ENCODE results near the gene POLG.

DNA sequence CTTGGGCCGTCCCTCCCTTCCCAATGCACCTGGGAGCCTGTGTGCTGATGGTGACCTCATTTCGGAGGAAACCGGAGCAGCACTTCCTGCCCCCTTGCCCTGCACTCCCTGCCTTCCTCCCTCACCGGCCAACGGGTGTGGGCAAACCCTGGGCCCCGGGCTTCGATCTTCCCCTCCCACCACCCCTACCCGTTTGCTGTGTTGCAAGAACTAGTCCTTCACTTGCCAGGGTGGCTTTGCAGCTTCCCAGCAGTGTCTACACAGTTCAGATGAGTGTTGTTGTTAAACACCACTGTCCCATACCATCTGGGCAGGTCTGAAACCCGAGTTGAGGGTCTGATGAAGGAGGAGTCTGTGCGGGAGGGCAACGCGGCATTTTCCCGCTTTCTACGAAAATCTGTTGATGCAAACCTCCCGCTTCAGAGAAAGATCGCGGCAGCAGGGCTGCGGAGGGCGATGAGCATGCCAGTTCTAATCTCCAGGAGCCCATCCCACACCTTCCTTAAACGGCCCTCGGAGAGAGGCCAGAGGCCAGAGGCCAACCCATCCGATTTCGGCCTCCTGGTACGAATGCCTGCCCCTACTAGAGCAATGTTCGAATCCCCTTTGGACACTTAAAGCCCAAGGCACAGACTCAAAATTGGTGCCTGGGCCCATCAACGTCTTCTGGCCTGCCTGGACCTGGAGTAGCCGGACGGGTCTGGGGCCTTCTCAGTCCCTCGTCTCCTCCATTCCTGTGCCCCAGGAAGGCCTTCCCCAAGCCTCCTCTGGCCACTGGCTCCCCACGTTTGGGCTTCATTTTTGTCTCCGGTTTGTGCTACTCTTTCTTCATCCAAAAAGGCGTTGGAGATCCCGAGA is 35.7 kb upstream of the POLG start:
- TF ChIP-seq USF2 (IDR thresholded peaks at IDR 0.05; ENCODE audit: borderline replicate concordance, low read depth, low read length): no peak
- no peak for TF ChIP-seq CTCF (IDR thresholded peaks at IDR 0.05)
- no peak for TF ChIP-seq RCOR1 (IDR thresholded peaks at IDR 0.05; ENCODE audit: low read length)
- TF ChIP-seq POLR2AphosphoS5 (IDR thresholded peaks at IDR 0.05; ENCODE audit: low read depth, low read length): no peak
- no peak for TF ChIP-seq GABPA (IDR thresholded peaks at IDR 0.05; ENCODE audit: low read depth)
- TF ChIP-seq, protein P1, sequence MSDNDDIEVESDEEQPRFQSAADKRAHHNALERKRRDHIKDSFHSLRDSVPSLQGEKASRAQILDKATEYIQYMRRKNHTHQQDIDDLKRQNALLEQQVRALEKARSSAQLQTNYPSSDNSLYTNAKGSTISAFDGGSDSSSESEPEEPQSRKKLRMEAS (IDR thresholded peaks at IDR 0.05; ENCODE audit: low read depth): no peak
- no peak for TF ChIP-seq GATA2 (CRISPR knock-in tag; IDR thresholded peaks at IDR 0.05)
- TF ChIP-seq JUND (IDR thresholded peaks at IDR 0.05): no peak
- no peak for TF ChIP-seq EP300 (IDR thresholded peaks at IDR 0.05; ENCODE audit: borderline replicate concordance in 1 of 2, low read depth in 1 of 2, low read length in 1 of 2)
- TF ChIP-seq TCF12 (IDR thresholded peaks at IDR 0.05): no peak
- TF ChIP-seq RFX5 (IDR thresholded peaks at IDR 0.05; ENCODE audit: low read length): no peak
- TF ChIP-seq SMC3 (IDR thresholded peaks at IDR 0.05; ENCODE audit: low read depth, low read length): no peak
- no peak for TF ChIP-seq SIN3A (IDR thresholded peaks at IDR 0.05; ENCODE audit: borderline replicate concordance, low read depth, low read length)
- no peak for TF ChIP-seq EZH2phosphoT487 (IDR thresholded peaks at IDR 0.05; ENCODE audit: borderline replicate concordance, low read depth)

Data from SK-N-SH (cell line).